ENCODE measurements around the gene EIF3K. TPM values are rescaled to one million over a fixed set of nuclear protein-coding genes. Genes with fewer than 3 reads are reported as not detected.

EIF3K gene
- total RNA-seq = 202 and 241 TPM in 2 replicates

GRCh38 chr19:38618590-38619360 lies at the start of gene EIF3K:
TSS of gene EIF3K (plus strand) at chr19:38619188. CDS start at chr19:38619269, 81 bp downstream.

DNA sequence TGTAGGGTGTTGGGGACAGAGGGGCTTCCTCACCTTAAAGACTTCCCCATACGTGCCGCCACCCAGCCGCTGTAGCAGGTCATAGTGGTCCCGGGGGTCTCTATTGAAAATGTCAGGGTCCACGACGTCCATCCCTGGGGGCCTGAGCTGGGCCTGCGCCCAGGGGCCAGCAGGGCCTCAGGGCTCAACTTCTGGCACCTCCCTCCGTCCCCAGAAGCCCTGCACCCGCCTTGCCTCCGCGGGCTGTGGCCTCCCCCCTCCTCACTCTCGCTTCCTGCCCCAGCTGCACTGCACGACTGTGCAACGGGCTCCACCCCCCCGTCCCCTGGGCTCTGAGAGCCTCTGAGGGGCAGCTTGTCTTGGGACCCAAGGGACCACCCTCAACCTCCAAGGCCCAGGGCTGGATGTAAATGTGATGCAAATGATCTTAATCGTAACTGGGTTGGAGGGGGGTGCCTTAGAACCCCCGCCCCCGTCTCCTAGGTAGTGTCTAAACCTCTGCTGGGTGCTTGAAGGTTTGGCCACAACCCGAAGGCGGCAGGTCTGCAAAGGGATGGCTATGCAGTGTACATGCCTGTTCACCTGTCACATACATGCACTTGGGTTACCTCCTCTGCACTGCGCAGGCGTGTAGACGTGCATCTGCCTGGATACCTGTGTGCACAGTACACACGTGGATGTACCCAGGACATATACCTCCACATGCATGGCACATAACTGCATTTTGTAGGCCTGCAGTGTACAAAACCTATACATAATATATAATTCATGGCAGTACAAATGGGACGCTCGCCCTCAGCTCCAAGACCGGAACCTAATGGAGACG lies 1.0 kb upstream of the EIF3K start, which contains the start of gene MAP4K1:
TSS of gene MAP4K1 (minus strand) at position 190 of the 826 bp plus-strand sequence. CDS start at position 132, 58 bp downstream.

GRCh38 chr19:38647368-38647965 lies 28.5 kb downstream of the EIF3K start, which contains the start of gene ACTN4:
TSS of gene ACTN4 (plus strand) at chr19:38647649. CDS start at chr19:38647746, 97 bp downstream.

Other genes with a start within 250 kb of the EIF3K start
- gene PSMD8, start 244.6 kb upstream of the EIF3K start, total RNA-seq = 243 and 262 TPM in 2 replicates
- gene GGN, start 231.2 kb upstream of the EIF3K start, total RNA-seq = 0.46 and 0.86 TPM in 2 replicates
- gene SPRED3, start 230.5 kb upstream of the EIF3K start, total RNA-seq = 3.0 and 6.0 TPM in 2 replicates
- gene FAM98C, start 216.1 kb upstream of the EIF3K start, total RNA-seq = 8.7 and 9.1 TPM in 2 replicates
- gene RASGRP4, start 193.0 kb upstream of the EIF3K start, total RNA-seq = not detected in 2 replicates
- gene RYR1, start 185.5 kb upstream of the EIF3K start, total RNA-seq = under 0.01 and 0.03 TPM in 2 replicates
- 0.07 and 0.46 TPM in 2 replicates for gene MAP4K1, start 1.2 kb upstream of the EIF3K start, total RNA-seq
- 515 and 707 TPM in 2 replicates for gene ACTN4, start 28.5 kb downstream of the EIF3K start, total RNA-seq
- gene CAPN12, start 125.3 kb downstream of the EIF3K start, total RNA-seq = 0.13 TPM in 1 of 2 replicates, not detected in the other
- gene LGALS7, start 154.3 kb downstream of the EIF3K start, total RNA-seq = not detected in 2 replicates
- not detected in 2 replicates for gene LGALS7B, start 170.0 kb downstream of the EIF3K start, total RNA-seq
- gene LGALS4, start 193.8 kb downstream of the EIF3K start, total RNA-seq = not detected in 2 replicates
- 30.0 and 37.6 TPM in 2 replicates for gene ECH1, start 212.6 kb downstream of the EIF3K start, total RNA-seq
- gene HNRNPL, start 230.8 kb downstream of the EIF3K start, total RNA-seq = 144 and 174 TPM in 2 replicates